NCI-H1417 (cell line): ENCODE measurements around the gene SEMA5A.

Experiments used
- DNase-seq, 3 experiments: peaks; one replicate each; lab custom pipeline; 2025; lab: John Stamatoyannopoulos, UW

Gene SEMA5A

DNA sequence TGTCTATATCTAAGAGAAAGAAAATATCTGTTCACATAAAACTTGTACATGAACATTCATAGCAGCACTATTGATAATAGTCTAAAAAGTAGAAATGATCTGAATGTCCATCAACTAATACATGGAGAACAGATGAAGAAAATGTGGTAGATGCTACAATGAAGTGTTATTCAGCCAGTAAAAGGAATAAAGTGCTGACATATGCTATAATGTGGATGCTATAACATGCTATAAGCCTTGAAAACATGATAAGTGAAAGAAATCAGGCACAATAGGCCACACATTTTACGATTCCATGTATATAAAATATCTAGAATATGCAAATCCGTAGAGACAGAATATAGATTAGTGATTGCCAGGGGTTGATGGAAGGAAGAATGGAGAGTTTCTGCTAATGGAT is 146.8 kb downstream of the SEMA5A start:
- no peak for DNase-seq

DNA sequence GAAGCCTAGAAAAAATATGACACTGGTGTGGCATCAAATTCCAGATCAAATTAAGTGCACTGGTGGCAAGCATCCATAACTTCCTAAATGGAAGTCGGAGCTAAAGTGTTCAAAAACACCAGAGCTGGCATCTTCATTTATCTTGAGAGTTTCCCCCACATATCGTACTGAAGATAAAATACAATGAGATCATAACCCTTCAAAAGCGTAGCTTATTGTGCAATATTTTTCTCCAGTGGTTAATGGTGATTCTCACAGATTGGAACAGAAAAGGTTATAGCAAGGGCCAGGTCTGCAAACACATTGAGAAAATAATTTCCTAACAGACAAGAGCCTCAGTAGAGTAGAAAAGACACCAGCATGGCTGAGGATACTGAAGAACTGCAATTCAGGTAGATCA is 147.6 kb downstream of the SEMA5A start:
- no peak for DNase-seq

DNA sequence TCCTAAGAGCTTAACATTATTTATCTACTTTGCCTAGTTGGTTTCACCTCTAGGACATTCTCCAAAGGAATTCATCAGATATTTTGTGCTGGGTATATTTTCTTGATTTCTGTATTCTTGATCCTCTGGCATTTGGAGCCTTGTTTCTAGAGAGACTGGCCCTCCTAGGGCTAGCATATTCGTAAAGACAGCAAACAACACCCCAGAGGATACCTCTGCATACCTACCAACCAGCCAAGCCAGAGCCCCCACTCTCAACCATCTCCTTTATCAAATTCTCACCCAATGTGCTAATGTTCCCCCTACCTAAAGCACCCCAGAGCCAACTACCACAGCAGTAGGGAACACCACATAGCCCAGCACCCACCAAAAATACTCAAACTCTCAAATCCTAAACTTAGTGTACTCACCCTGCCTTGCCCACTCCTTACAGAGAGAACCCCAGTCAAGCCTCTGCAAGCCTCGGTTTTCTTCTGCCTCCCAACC is 149.5 kb downstream of the SEMA5A start:
- DNase-seq: no peak

DNA sequence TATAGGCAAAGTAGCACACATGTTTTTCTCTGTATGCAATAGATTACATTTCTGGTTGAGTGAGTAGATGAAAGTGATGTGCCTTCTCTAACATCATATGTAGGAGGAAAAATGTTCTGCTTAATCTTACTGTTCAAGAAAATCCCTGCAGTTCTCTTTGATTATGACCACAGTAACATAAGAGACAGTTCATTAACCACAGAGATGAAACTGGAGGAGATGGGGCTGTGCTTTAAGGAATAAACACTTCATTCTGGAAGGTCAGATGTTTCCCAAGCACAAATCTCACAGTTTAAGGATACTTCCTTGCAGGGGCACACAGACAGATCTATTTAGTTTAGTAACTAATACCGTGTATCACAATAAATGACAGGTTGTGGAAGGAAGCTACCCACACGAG is 150.2 kb downstream of the SEMA5A start:
- no peak for DNase-seq

DNA sequence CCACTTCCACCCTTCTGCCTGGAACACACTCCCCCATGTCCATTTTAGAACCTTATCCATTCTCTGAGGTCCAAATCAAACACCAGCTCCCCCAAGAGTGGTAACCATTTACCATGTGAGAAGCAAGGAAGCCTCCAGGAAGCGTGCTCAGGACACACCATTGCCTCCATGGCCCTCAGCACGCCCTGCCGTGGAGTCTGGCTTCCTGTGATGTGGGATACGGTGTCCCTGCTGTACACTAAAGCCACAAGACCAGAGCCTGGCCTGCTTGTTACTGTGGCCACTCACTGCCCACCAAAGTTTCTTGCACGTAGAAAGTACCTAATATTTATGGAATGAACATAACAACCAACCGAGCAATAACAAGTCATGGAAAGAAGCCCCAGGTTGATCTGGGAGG is 151.7 kb downstream of the SEMA5A start:
- DNase-seq: no peak

DNA sequence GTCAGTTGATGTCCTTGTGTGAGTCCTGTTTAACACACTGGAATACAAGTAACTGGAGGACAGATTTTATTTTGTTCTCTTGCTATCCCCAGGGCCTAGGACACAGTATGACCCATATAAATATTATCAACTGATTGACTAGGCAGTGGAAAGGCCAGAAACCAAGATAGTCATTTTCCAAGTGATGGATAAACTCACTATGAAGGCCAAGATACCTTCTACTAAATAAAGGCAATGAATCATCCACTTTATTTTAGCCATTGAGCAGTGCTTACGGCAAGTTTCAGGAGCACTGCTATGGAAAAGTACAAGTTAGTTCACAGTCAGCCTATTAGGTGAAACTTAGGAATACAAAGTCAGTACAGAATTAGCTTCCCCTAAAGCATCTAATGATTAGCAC is 153.2 kb downstream of the SEMA5A start:
- DNase-seq: no peak

- no peak for DNase-seq
These were observed 154.8 kb downstream of the SEMA5A start for GRCh38 chr5:9391080-9391479.

DNA sequence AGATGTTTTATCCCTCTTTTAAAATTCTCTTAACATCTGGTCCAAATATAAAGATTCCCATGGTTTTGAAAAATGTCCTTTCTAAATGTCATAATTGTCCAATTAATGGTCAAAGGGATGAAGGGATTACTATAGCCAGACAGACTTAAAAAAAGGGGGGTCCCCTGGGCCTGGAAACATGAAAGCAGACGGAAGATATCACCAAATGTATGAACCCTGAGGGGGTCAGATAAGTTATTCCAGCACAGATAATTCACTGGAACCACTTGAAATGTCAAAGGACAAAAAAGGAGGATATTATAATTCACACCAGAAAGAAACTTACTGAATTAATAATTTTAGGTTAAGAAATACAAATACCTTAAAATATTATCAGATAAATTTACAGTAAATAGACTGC is 155.8 kb downstream of the SEMA5A start:
- DNase-seq: no peak

GRCh38 chr5:9388941-9389674 is 156.8 kb downstream of the SEMA5A start:
- DNase-seq: no peak

GRCh38 chr5:9387879-9388278 is 158.0 kb downstream of the SEMA5A start:
- DNase-seq: no peak

DNA sequence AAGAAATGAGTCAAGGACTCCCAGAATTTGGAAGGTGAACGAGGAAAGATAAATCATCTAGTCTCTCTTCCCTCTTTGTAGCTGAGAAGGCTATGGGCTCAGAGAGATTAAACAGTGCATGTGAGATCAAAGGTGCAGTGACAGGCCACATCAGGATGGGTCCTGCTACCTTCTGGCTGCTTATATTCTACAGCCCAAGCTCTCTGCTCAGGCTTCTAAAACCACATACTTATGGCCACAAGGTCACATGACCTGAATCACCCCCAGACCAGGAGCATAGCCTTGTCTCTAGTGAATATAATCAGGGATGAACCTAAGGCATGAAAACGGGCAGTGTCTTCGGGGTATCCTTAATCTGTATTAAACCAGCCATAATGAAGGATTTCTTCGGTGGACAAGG is 158.9 kb downstream of the SEMA5A start:
- DNase-seq: no peak

DNA sequence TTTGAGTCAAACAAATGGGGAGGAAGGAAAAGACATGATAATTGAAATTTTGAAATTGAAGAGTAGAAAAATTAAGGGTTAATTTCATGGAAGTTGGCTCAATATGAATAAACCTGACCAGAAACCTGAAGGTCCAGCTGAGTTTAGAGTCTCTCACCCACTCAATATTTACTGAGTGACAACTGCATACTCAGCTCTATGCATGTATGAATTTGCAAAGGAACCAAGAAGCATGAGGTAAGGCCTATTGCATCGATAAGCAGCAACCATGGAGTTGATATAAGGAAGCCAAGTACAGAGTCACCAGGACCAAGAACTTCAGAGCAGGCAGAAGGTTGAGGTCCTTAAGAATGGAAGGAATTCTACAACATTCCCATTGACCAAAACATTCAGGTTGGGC is 163.4 kb downstream of the SEMA5A start:
- DNase-seq: no peak

- no peak for DNase-seq
These were observed 164.4 kb downstream of the SEMA5A start for GRCh38 chr5:9381464-9381863.

GRCh38 chr5:9380109-9380508 is 165.8 kb downstream of the SEMA5A start:
- DNase-seq: no peak

DNA sequence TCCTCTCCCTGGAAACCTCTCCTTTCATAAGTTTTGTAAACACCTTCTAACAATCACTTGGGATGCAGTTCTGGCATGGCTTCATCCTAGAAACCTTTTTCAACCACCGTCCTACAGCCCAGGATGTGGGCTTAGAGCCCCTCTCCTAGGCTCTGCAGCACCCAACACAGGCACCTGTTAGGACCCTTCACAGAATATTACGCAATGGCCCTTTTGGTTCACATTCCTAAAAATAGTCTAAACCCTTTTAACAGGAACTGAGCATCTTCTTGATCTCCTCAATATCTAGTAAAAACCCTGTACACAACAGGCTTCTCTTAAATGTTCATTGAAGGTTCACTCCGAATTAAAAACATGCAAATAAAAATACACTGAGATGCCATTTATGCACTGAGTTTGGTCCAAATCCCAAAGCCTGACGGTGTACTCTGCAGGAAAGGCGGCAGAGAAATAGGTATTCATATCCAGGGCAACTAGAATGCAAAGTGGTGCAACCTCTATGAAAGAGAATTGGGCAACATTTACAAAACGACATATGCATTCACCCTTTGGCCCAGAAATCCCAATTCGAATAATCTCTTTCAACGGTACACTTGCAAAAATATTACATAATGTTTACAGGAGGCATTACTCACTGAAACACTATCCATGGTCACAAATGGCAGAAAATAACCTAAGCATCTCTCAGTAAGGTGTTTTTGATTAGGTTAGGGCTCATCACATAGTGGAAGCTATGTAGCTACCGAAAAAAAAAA is 169.3 kb downstream of the SEMA5A start:
- DNase-seq: no peak

- no peak for DNase-seq
These were observed 170.1 kb downstream of the SEMA5A start for GRCh38 chr5:9375756-9376155.

DNA sequence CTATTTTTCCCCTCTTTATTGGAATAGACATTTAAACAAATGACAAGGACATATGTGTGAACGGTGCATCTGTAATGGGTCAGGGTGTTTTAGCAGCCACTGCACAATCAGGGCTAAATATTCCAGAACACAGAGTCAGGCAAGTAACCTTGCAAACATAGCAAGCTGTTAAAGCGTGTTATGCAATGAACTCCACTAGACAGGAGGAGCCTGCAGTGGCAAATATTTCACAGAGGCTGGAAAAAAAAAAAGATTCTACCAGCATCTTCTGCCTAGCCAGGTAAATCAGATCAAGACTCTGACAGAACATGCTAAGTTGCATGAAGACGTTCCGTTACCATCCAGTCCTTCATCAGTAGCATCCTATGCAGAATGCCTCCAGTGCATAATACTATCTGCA is 171.8 kb downstream of the SEMA5A start:
- no peak for DNase-seq

DNA sequence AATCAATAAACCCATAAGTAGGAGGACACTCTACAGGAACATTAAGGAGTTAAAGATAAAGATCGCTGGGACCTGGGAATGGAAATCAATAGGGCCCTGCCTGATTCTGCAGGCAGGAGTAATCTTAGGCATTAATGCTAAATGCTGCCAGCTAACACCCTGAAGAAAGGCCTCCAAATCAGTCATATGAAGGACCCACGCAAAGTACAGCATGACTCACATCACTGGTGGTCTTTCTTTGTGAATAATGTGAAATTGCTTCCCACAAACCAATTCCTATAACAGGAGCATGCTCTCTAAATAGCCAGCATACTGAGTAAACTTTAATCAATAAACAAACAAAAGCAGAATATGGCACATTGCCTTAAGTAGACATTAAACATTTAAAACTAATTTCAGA is 172.3 kb downstream of the SEMA5A start:
- DNase-seq: no peak

- DNase-seq: no peak
These were observed 175.6 kb downstream of the SEMA5A start for GRCh38 chr5:9370256-9370655.

- peak in 1 of 3 experiments; percentile 13 for DNase-seq
These were observed 180.4 kb downstream of the SEMA5A start for GRCh38 chr5:9365512-9365911.

DNA sequence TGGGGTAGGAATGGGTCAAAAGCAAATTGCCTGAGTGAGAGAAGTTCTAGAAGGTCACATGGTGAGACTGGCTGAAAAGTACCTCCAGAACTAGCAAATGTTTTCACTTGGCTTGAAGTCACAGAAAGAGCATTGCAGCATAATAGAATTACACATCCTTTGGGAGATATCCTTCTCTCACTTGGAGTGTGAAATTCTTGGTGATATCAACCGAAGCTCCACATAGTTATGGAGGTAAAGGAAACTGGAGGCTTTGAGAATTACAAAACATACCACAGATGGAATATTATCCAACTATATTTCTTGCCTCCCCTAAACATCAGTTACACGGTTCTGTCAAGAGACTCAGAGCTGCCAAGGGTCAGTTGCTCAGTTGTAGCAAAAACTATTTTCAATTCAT is 182.4 kb downstream of the SEMA5A start:
- no peak for DNase-seq

- DNase-seq: no peak
These were observed 182.8 kb downstream of the SEMA5A start for GRCh38 chr5:9363026-9363425.

DNA sequence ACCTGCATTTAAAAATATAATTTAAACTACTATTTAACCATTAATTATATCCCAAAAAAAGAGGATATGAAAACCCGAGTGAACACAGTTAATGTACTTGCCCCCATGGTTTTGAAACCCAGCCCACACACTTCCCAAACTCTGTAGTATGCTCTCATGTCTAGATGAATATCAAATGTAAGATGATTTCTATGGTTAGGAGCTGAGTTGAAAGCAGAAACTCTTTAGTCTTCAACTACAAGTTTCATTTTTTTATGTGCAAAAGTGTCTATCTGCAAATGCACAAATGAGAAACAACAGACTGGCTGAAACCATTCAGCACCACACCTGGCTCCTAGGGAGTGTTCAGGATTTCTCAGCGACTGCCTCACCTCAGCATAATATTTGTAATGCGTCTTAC is 183.3 kb downstream of the SEMA5A start:
- DNase-seq: no peak

DNA sequence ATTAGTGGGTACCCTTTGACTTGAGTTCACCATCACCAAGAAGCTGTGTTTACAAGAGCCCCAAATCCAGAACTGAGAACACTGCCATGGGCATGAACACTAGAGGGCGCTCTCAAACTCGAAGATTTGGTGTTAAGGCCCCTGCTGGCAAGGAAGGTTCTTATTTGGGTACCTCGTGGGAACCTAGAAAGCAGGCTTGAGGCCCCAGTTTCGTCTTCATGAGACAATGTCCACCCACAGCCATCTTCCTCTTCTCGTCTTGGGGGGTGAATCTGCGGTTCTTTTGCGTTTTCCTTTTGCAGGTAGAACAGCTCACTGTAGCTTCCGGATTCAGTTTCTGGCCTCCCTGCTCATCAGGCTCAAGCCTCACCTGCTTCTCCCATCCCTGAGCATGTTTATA is 184.0 kb downstream of the SEMA5A start:
- peak; percentile 4 to 64 (median 48) for DNase-seq
